Measurements from ENCODE around the gene EML4. TPM values are rescaled to one million over a fixed set of nuclear protein-coding genes. Genes with fewer than 3 reads are reported as not detected.

The EML4 gene
- total RNA-seq, 1 donor from 2014 or later = 167 TPM

DNA sequence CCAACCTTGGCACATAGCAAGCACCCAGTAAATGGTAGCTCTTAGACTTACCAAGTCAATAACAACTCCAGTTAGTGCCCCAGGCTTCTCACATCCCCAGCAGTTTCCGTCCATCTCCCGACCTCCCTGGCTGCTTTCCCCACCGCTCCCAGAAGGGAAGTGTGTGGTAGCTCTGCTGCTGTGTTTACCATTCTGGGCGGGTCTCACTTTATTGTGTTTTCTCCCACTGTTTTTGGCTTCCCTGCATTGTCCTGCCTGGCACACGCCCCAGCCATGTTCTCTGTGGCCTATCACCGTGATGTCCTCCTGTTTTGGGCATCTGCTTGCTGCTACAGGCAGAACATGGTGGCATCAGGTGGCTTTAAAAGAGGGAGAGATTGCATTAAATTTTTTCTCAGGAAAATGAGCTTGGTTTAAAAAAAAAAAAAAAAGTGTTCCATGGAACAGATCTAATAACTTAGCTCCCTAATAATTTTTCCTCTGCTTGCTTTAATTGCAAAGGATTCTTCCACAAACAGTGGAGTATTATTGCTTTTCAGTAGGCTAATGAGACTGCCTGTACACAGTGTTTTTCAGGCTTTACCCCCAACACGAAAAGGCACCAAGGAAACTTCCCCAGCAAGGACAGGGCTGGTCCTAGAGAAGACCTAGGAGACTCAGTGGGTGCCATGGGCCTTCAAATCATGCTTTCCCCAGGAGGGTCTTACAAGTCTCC is 199.8 kb downstream of the EML4 start:
- Mint-ChIP-seq H3K9me3 (no peaks in the 10 kb centered on the region), H3K4me3 (no peak overlapping the region), H3K36me3 (no peaks in the 10 kb centered on the region), H3K27me3 (ENCODE audit: insufficient read depth, low read depth) (peaks cover 6% of the 10 kb centered on the region), H3K27ac (no peak overlapping the region), H3K4me1 (no peaks in the 10 kb centered on the region)
- H3K9ac ChIP-seq = no peak overlapping the region
- no peaks in the 10 kb centered on the region for H3K4me1 ChIP-seq
- H3K27me3 ChIP-seq = no peaks in the 10 kb centered on the region
- no peaks in the 10 kb centered on the region for H4K20me1 ChIP-seq (ENCODE audit: low read depth)
- H3K79me2 ChIP-seq (ENCODE audit: low read depth) = no peaks in the 10 kb centered on the region
- no peak for TF ChIP-seq EZH2phosphoT487 (IDR thresholded peaks at IDR 0.05)
- TF ChIP-seq EZH2 (IDR thresholded peaks at IDR 0.05) = no peak
- TF ChIP-seq, protein P1, sequence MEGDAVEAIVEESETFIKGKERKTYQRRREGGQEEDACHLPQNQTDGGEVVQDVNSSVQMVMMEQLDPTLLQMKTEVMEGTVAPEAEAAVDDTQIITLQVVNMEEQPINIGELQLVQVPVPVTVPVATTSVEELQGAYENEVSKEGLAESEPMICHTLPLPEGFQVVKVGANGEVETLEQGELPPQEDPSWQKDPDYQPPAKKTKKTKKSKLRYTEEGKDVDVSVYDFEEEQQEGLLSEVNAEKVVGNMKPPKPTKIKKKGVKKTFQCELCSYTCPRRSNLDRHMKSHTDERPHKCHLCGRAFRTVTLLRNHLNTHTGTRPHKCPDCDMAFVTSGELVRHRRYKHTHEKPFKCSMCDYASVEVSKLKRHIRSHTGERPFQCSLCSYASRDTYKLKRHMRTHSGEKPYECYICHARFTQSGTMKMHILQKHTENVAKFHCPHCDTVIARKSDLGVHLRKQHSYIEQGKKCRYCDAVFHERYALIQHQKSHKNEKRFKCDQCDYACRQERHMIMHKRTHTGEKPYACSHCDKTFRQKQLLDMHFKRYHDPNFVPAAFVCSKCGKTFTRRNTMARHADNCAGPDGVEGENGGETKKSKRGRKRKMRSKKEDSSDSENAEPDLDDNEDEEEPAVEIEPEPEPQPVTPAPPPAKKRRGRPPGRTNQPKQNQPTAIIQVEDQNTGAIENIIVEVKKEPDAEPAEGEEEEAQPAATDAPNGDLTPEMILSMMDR (IDR thresholded peaks at IDR 0.05) = no peak
- no peak overlapping the region for H3K4me3 ChIP-seq
- DNase-seq (ENCODE audit: low spot score) = no peak
- peak overlapping the region; percentile 12 for H2AFZ ChIP-seq (replicated peaks)
- H3F3A ChIP-seq (ENCODE audit: low read depth) = no peaks in the 10 kb centered on the region
- H3K4me2 ChIP-seq = no peak overlapping the region
- H3K27ac ChIP-seq = no peak overlapping the region
- H3K9me3 ChIP-seq (ENCODE audit: low read depth) = no peaks in the 10 kb centered on the region
- no peaks in the 10 kb centered on the region for H3K36me3 ChIP-seq

DNA sequence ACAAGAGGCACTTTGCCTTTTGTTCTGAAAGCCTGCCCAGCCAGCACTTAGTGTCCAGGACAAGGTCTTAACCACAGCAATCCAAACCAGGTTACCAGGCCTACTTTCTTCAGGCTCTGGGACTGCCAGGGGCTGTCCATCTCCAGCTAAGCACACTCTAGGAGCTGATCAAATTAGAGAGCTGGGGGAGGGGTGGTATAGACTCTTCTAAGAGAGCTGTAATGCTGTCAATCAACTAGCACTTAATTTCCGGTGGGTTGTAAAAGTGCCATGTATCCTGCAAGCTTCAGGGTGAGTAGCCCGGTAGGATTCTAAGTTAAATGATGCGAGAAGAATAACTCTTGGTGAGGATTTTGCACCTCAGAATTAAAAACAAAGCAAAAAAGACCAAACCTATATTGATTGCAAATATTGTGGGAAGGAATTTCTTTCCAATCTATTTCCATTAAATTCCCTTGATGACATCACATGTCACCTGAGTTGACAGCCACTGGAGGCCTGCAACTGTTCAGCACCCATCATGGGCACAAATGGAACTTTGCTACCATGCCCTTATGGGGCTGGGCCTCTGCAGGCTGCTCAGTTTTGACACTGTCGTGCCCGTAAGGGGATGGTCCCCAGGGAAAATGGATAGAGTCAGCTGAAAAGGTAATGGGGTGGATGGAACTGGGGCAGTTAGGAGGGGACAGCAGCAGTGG is 200.5 kb downstream of the EML4 start:
- Mint-ChIP-seq H3K36me3 (no peaks in the 10 kb centered on the region), H3K4me1 (no peaks in the 10 kb centered on the region), H3K4me3 (no peak overlapping the region), H3K27ac (no peak overlapping the region), H3K9me3 (no peaks in the 10 kb centered on the region), H3K27me3 (ENCODE audit: insufficient read depth, low read depth) (peaks cover 8% of the 10 kb centered on the region)
- Histone ChIP-seq H3F3A (ENCODE audit: low read depth) (no peaks in the 10 kb centered on the region), H3K79me2 (ENCODE audit: low read depth) (no peaks in the 10 kb centered on the region), H3K36me3 (no peaks in the 10 kb centered on the region), H3K4me1 (no peaks in the 10 kb centered on the region), H3K27ac (no peak overlapping the region), H4K20me1 (ENCODE audit: low read depth) (no peaks in the 10 kb centered on the region), H3K4me2 (no peak overlapping the region), H3K9ac (no peak overlapping the region), H2AFZ (replicated peaks) (peak overlapping the region; percentile 12), H3K27me3 (no peaks in the 10 kb centered on the region), H3K4me3 (no peak overlapping the region), H3K9me3 (ENCODE audit: low read depth) (no peaks in the 10 kb centered on the region)
- DNase-seq (ENCODE audit: low spot score) = peak; percentile 25
- TF ChIP-seq, protein P1 (IDR thresholded peaks at IDR 0.05) = no peak
- TF ChIP-seq EZH2 (IDR thresholded peaks at IDR 0.05) (no peak), EZH2phosphoT487 (IDR thresholded peaks at IDR 0.05) (no peak)

DNA sequence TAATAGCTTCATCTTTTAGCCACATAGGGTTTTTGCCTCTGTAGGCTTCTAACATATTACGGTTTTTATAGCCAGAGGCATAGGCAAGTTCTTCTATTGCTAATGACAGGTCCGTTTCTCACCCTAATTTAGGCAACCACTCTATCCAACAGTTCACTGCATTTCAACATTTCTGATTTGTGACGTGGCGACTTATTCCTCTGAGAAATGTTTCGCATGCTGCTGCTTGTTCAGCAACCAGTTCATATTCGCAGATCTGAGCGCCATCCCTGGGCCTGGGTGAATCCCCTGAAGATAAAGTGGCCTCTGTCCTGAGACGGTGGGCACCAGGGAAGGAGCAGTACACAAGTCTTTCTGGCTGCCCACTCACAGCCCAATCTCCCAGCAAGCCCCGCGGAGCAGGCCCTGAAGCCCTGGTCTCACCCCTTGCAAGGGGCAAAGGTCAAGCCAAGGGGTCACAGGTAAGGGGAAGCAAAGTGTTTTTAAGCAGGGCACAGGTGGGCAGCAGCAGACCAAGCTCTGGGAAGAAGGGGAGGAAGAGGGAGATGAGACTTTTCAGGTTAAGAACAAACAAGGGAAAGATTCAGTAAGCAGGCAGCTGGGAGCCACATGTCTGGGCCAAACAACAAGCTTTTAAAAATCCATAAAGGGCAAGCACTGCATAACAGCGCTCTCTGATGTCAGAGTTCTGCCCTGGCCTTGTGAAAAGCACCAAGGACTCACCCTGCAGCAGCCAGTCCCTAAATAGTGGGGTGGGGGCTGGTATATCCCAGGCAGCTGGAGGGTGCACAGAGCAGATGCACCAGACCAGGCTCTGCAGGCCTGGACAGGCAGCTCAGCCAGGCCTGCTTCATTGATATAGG is 202.7 kb downstream of the EML4 start:
- Mint-ChIP-seq H3K27me3 (ENCODE audit: insufficient read depth, low read depth) (peaks cover 9% of the 10 kb centered on the region), H3K9me3 (no peaks in the 10 kb centered on the region), H3K36me3 (no peaks in the 10 kb centered on the region), H3K4me1 (no peaks in the 10 kb centered on the region), H3K4me3 (no peak overlapping the region), H3K27ac (peak overlapping the region; percentile 39)
- H3K79me2 ChIP-seq (ENCODE audit: low read depth) = no peaks in the 10 kb centered on the region
- DNase-seq (ENCODE audit: low spot score) = no peak
- H3K4me2 ChIP-seq = no peak overlapping the region
- no peak overlapping the region for H3K9ac ChIP-seq
- no peaks in the 10 kb centered on the region for H3K36me3 ChIP-seq
- no peak for TF ChIP-seq EZH2phosphoT487 (IDR thresholded peaks at IDR 0.05)
- TF ChIP-seq, protein P1 (IDR thresholded peaks at IDR 0.05) = no peak
- TF ChIP-seq EZH2 (IDR thresholded peaks at IDR 0.05) = no peak
- no peak overlapping the region for H3K27ac ChIP-seq
- H3F3A ChIP-seq (ENCODE audit: low read depth) = no peaks in the 10 kb centered on the region
- H3K9me3 ChIP-seq (ENCODE audit: low read depth) = no peaks in the 10 kb centered on the region
- H3K4me1 ChIP-seq = no peaks in the 10 kb centered on the region
- H2AFZ ChIP-seq (replicated peaks) = peak overlapping the region; percentile 50
- H4K20me1 ChIP-seq (ENCODE audit: low read depth) = no peaks in the 10 kb centered on the region
- no peak overlapping the region for H3K4me3 ChIP-seq
- no peaks in the 10 kb centered on the region for H3K27me3 ChIP-seq

All from neural progenitor cell (in vitro differentiated cells).